HEK293 (cell line): ENCODE data around the gene CENPF.

Experiments used
- AEBP2 ChIP-seq: fragments of 450-650 bp; formaldehyde crosslinking; IDR thresholded peaks from 2 replicates; pipeline ENCODE4 v1.5.1; 2016; ENCODE audit warnings: missing biosample characterization, missing genetic modification characterization, borderline replicate concordance
- CTCF ChIP-seq: fragments of 450-650 bp; formaldehyde crosslinking; IDR thresholded peaks from 2 replicates; pipeline ENCODE4 v1.5.1; 2016; ENCODE audit warnings: missing biosample characterization, missing genetic modification characterization
- GLI4 ChIP-seq: fragments of 450-650 bp; formaldehyde crosslinking; IDR thresholded peaks from 2 replicates; pipeline ENCODE4 v1.5.1; 2016; ENCODE audit warnings: missing biosample characterization, missing genetic modification characterization
- SCRT2 ChIP-seq: fragments of 450-650 bp; formaldehyde crosslinking; IDR thresholded peaks from 2 replicates; pipeline ENCODE4 v1.5.1; 2016; ENCODE audit warnings: missing biosample characterization, missing genetic modification characterization
- TRIM28 ChIP-seq: IDR thresholded peaks from 2 replicates; pipeline ENCODE4 v1.6.1; 2011; ENCODE audit warnings: low read length, control low read depth, borderline replicate concordance
- YY1 ChIP-seq: fragments of 450-650 bp; formaldehyde crosslinking; IDR thresholded peaks from 2 replicates; pipeline ENCODE4 v1.5.1; 2018; ENCODE audit warnings: missing biosample characterization, missing genetic modification characterization
- ZNF121 ChIP-seq: fragments of 450-650 bp; formaldehyde crosslinking; IDR thresholded peaks from 2 replicates; pipeline ENCODE4 v1.5.1; 2016; ENCODE audit warnings: missing biosample characterization, missing genetic modification characterization
- ZNF214 ChIP-seq: fragments of 450-650 bp; formaldehyde crosslinking; IDR thresholded peaks from 2 replicates; pipeline ENCODE4 v1.5.1; 2017; ENCODE audit warnings: missing biosample characterization, mild to moderate bottlenecking, missing genetic modification characterization, borderline replicate concordance
- ZNF76 ChIP-seq: fragments of 450-650 bp; formaldehyde crosslinking; IDR thresholded peaks from 2 replicates; pipeline ENCODE4; 2016; ENCODE audit warnings: low read depth, missing biosample characterization, missing genetic modification characterization, borderline replicate concordance

DNA sequence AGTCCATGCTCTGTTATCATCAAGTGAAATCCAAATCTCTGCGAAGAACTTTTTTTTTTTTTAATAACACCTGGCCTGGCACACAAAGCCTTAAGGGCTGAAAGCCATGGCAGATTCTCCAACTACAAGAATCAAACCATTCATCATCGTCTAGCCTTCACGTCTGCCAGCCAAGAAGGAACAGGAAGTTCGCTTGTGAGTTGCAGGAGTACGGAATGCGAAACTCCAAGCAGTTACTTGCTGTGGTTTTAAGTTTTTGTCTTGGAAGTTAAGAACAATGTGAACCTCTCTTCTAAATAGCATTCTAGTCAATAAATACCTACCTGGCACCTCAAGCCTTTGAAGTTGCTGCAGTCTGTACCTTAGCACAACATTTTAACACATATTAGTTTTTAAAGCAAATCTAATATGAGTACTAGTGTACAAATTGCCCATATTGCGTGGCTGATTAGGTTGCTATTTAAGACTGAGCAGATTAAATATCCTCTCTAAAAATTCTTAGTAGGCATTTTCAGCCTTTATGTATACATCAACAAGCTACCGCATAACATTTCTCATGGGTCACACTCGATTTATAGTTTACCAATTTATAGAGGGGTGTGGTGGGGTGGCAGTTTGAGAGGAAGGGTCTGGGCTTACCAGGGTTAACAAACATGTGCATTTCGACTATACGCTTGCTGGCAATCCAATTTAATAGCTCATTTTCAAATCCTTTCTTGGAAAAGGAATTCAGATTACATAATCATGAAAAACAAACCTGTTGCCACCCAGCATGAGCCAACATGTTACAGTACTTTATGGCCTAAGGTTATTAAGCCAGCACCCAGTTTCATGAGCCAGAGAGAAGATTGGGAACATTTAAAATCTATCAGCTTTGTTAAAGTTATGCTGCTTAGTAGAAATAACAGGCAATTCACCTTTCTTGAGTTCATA lies 29.3 kb upstream of the CENPF start:
- TF ChIP-seq GLI4 (no peak), CTCF (no peak), TRIM28 (no peak), ZNF121 (tag by site-specific recombination) (no peak), SCRT2 (tag by site-specific recombination) (peak; percentile 97), YY1 (tag by site-specific recombination) (no peak), ZNF76 (tag by site-specific recombination) (no peak), ZNF214 (no peak), AEBP2 (tag by site-specific recombination) (no peak)
